ENCODE results near the gene DNAH3.

Gene DNAH3

DNA sequence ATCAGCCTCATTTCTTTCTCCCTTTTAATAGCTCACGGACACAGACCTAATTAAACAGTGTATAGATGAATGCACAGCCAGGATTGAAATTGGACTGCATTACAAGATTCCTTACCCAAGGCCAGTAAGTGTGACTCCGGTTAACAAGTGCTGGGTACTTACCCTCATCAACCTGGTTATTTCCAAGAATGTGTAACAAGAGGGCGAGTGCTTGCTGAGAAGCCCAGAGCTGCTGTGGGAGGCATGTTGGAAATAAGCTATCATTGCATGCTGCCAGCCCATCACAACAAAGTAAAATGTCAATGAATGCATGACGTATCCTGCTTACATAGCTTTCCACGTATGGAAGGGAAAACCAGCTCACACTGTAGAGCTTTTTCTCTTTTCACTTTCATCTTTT is 230.6 kb downstream of the DNAH3 start:
- H3K36me3 ChIP-seq (ENCODE audit: control insufficient read depth in 1 of 2, insufficient read depth in 2 of 2, low read length in 2 of 2) = peaks cover 0 to 5% of the 10 kb centered on the region in 2 donors
- no peak overlapping the region for H3K9ac ChIP-seq (ENCODE audit: low read depth in 1 of 2, low read length in 2 of 2)
- H3K27me3 ChIP-seq (ENCODE audit: control insufficient read depth in 1 of 2, insufficient read depth in 2 of 2, low read length in 2 of 2) = no peaks in the 10 kb centered on the region
- H3K27ac ChIP-seq (ENCODE audit: low read depth, low read length) = no peak overlapping the region
- H3K4me1 ChIP-seq (ENCODE audit: control insufficient read depth in 1 of 2, insufficient read depth in 2 of 2, low read length in 2 of 2) = no peaks in the 10 kb centered on the region
- no peak overlapping the region for H3K4me3 ChIP-seq (ENCODE audit: low read depth in 1 of 2, low read length in 2 of 2)
- H3K9me3 ChIP-seq (ENCODE audit: control insufficient read depth in 1 of 2, low read length in 2 of 2) = no peaks in the 10 kb centered on the region

DNA sequence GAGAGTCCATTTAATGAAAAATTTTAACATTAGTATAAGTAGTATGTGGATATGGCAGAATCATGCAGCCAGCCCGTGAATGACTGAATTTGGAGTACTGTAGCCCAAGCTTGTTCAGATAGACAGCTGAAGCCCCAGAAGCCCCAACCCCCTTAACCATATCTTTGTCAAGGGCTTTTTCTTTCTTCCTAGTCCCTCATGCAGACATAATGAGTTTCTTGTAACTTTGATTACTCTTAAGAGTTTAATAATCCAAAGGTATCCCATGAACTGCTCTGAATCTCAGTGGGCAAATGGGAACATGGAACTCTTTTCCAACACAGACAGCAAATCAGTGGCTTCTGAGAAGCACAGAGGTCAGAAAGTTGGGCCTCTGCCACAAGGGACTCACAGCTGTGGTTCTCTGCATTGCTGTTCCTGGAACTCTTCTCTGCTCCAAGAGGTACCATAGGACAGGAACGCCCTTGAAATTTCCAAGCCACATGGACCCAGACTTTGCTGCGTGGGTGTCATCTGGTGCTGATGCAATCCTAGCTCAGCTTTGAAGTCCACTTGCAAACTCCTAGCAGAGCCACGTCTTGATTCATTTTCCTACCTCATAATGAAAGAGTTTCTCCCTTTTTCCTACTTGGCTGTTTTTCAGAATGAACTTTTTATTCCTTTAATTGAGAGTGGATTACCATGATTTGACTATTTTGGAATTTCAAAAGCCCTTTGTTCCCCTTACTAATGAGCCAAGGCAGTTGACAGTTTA is 232.0 kb downstream of the DNAH3 start:
- no peak overlapping the region for H3K9ac ChIP-seq (ENCODE audit: low read depth in 1 of 2, low read length in 2 of 2)

DNA sequence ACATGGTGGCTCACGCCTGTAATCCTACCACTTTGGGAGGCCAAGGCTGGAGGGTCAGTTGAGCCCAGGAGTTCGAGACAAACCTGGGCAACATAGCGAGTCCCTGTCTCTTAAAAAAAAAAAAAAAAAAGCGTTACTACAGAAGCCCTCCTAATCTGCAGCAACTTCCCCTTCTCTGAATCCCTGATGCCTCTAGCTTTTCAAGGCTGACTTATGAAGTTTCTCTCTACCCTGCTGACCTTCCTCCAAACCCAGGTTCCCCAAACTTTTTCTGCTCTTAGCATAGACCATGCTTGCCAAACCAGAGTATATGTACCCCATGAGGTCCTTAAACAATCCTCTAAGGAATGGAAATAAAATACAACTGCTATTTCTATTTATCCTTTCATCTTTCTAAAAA is 233.7 kb downstream of the DNAH3 start:
- peaks cover 0 to 5% of the 10 kb centered on the region in 2 donors for H3K36me3 ChIP-seq (ENCODE audit: control insufficient read depth in 1 of 2, insufficient read depth in 2 of 2, low read length in 2 of 2)
- no peak overlapping the region for H3K4me3 ChIP-seq (ENCODE audit: low read depth in 1 of 2, low read length in 2 of 2)
- H3K9ac ChIP-seq (ENCODE audit: low read depth in 1 of 2, low read length in 2 of 2) = no peak overlapping the region
- H3K27ac ChIP-seq (ENCODE audit: low read depth, low read length) = no peak overlapping the region
- H3K9me3 ChIP-seq (ENCODE audit: control insufficient read depth in 1 of 2, low read length in 2 of 2) = no peaks in the 10 kb centered on the region
- H3K4me1 ChIP-seq (ENCODE audit: control insufficient read depth in 1 of 2, insufficient read depth in 2 of 2, low read length in 2 of 2) = no peaks in the 10 kb centered on the region
- H3K27me3 ChIP-seq (ENCODE audit: control insufficient read depth in 1 of 2, insufficient read depth in 2 of 2, low read length in 2 of 2) = no peaks in the 10 kb centered on the region

More for the DNA sequence above, 232.0 kb downstream of the DNAH3 start:
- H3K4me1 ChIP-seq (ENCODE audit: control insufficient read depth in 1 of 2, insufficient read depth in 2 of 2, low read length in 2 of 2) = no peaks in the 10 kb centered on the region
- no peak overlapping the region for H3K4me3 ChIP-seq (ENCODE audit: low read depth in 1 of 2, low read length in 2 of 2)
- H3K27ac ChIP-seq (ENCODE audit: low read depth, low read length) = no peak overlapping the region
- no peaks in the 10 kb centered on the region for H3K9me3 ChIP-seq (ENCODE audit: control insufficient read depth in 1 of 2, low read length in 2 of 2)
- H3K36me3 ChIP-seq (ENCODE audit: control insufficient read depth in 1 of 2, insufficient read depth in 2 of 2, low read length in 2 of 2) = peaks cover 0 to 5% of the 10 kb centered on the region in 2 donors
- no peaks in the 10 kb centered on the region for H3K27me3 ChIP-seq (ENCODE audit: control insufficient read depth in 1 of 2, insufficient read depth in 2 of 2, low read length in 2 of 2)

DNA sequence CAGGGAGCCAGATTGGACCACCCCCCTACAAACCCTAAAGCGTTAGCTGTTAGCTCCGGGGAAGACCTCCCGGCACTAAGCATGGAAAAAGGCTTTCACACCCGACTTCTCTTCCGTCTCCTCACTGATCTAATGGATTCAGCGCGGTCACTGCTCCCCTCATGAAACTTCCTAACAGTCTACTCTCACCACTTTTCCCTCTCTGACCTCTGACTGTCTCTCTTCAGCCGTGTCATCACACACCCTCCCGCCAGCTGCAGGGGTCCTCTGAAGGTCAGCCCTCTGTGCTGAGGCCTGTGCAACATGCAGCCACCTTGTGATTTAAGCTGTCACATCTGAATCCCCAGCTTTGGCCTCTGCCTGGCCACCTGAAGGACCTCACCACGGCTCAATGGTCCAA is 234.4 kb downstream of the DNAH3 start:
- Histone ChIP-seq H3K36me3 (ENCODE audit: control insufficient read depth in 1 of 2, insufficient read depth in 2 of 2, low read length in 2 of 2) (peaks cover 0 to 5% of the 10 kb centered on the region in 2 donors), H3K27ac (ENCODE audit: low read depth, low read length) (no peak overlapping the region), H3K4me3 (ENCODE audit: low read depth in 1 of 2, low read length in 2 of 2) (no peak overlapping the region), H3K27me3 (ENCODE audit: control insufficient read depth in 1 of 2, insufficient read depth in 2 of 2, low read length in 2 of 2) (no peaks in the 10 kb centered on the region), H3K9ac (ENCODE audit: low read depth in 1 of 2, low read length in 2 of 2) (no peak overlapping the region), H3K9me3 (ENCODE audit: control insufficient read depth in 1 of 2, low read length in 2 of 2) (no peaks in the 10 kb centered on the region), H3K4me1 (ENCODE audit: control insufficient read depth in 1 of 2, insufficient read depth in 2 of 2, low read length in 2 of 2) (peaks cover 1 to 2% of the 10 kb centered on the region in 2 donors)

DNA sequence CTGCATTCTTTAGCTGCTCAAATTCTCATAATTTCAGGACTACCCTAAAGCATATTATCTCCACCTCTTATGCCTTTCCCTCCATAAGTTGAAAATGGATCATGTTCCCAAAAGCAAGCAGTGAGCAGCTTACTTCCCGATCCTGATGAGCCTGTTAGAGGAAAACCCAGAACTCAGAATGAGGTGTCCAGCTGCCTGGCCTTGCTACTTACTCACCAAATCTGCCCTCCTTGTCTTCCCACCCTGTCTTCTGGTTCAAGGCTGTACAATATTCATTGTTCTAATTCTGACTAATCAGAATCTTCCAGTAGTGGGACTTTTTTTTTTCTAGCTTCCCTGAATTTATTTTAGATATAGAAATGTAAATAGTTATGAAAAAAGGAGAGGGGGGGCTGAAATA is 239.3 kb downstream of the DNAH3 start:
- Histone ChIP-seq H3K4me3 (ENCODE audit: low read depth in 1 of 2, low read length in 2 of 2) (no peak overlapping the region), H3K27me3 (ENCODE audit: control insufficient read depth in 1 of 2, insufficient read depth in 2 of 2, low read length in 2 of 2) (no peaks in the 10 kb centered on the region), H3K4me1 (ENCODE audit: control insufficient read depth in 1 of 2, insufficient read depth in 2 of 2, low read length in 2 of 2) (peaks cover 9 to 16% of the 10 kb centered on the region in 2 donors), H3K36me3 (ENCODE audit: control insufficient read depth in 1 of 2, insufficient read depth in 2 of 2, low read length in 2 of 2) (no peaks in the 10 kb centered on the region), H3K9me3 (ENCODE audit: control insufficient read depth in 1 of 2, low read length in 2 of 2) (no peaks in the 10 kb centered on the region), H3K9ac (ENCODE audit: low read depth in 1 of 2, low read length in 2 of 2) (peak overlapping the region in 1 of 2 donors; percentile 13), H3K27ac (ENCODE audit: low read depth, low read length) (no peak overlapping the region)

DNA sequence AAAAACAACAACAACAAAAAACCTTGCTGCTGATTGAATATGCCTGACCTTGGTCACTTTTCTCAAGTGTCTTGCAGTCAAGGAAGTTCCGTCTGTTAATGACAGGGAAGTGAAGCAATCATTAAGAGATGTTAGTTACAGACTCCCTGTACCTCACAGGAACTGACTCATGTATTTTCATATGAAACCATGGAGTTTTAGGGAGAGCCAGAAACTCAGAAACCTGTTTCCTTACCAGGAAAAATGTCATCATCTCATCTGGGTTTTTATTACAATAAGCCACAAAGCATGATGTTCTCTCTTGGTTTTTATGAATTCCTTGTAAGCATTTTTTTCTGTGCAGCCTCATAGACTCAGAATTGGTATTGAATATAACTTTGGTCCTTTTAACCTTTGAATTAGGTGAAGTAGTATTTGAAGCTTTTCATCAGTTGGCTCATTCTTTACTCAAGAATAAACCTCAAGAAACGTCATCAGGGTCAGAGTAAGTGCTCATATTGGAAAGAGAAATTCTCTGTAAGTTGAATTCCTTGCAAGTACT is 239.8 kb downstream of the DNAH3 start:
- no peaks in the 10 kb centered on the region for H3K36me3 ChIP-seq (ENCODE audit: control insufficient read depth in 1 of 2, insufficient read depth in 2 of 2, low read length in 2 of 2)
- H3K27ac ChIP-seq (ENCODE audit: low read depth, low read length) = no peak overlapping the region
- no peaks in the 10 kb centered on the region for H3K9me3 ChIP-seq (ENCODE audit: control insufficient read depth in 1 of 2, low read length in 2 of 2)
- peak overlapping the region; percentile 13 to 18 for H3K9ac ChIP-seq (ENCODE audit: low read depth in 1 of 2, low read length in 2 of 2)
- H3K4me1 ChIP-seq (ENCODE audit: control insufficient read depth in 1 of 2, insufficient read depth in 2 of 2, low read length in 2 of 2) = peaks cover 11 to 21% of the 10 kb centered on the region in 2 donors
- no peaks in the 10 kb centered on the region for H3K27me3 ChIP-seq (ENCODE audit: control insufficient read depth in 1 of 2, insufficient read depth in 2 of 2, low read length in 2 of 2)
- no peak overlapping the region for H3K4me3 ChIP-seq (ENCODE audit: low read depth in 1 of 2, low read length in 2 of 2)

DNA sequence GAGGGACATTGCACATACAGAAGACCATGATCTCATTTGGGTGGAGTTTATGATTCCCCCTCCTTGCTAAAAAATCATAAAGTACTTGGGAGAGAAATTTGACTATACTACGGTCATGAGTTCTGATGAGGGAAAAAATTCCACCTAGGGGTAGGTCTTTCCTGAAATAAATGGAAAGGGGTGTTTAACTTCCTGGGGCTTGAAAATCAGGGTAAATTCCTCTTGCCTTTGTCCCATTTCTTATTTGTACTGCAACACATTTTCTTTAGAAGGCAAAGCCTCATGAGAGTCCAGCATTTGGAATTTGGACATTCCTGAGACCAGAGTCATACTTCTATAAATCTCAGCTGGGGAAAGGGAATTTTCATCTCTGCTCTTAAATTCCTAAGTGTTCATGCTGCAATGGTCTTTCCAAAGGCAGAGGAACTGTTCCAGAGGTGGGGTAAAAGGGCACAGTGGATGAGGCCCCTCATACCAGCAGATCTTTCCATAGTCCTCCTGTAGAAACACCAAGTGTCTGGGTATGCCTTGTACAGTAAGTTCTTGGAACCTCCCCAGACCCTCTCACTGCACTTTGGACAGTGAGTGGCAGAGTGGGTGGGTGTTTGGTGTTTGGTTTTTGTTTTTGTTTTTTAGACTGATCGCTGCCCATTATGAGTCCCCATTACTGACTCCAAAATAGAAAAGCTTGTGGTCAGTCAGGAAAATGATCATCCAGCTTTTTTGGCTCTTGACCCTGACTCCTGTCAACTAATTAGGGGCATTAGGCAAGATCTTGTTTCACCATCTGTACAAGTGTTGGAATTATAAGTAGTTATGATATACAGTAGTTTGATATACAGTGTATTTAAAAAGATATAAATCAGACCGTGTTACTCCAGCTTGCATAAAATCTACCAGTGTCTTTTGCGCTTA is 244.0 kb downstream of the DNAH3 start:
- H3K27ac ChIP-seq (ENCODE audit: low read depth, low read length) = peak overlapping the region; percentile 58
- no peak overlapping the region for H3K4me3 ChIP-seq (ENCODE audit: low read depth in 1 of 2, low read length in 2 of 2)
- H3K36me3 ChIP-seq (ENCODE audit: control insufficient read depth in 1 of 2, insufficient read depth in 2 of 2, low read length in 2 of 2) = no peaks in the 10 kb centered on the region
- no peak overlapping the region for H3K9ac ChIP-seq (ENCODE audit: low read depth in 1 of 2, low read length in 2 of 2)
- peaks cover 45 to 61% of the 10 kb centered on the region in 2 donors for H3K4me1 ChIP-seq (ENCODE audit: control insufficient read depth in 1 of 2, insufficient read depth in 2 of 2, low read length in 2 of 2)
- H3K27me3 ChIP-seq (ENCODE audit: control insufficient read depth in 1 of 2, insufficient read depth in 2 of 2, low read length in 2 of 2) = no peaks in the 10 kb centered on the region
- no peaks in the 10 kb centered on the region for H3K9me3 ChIP-seq (ENCODE audit: control insufficient read depth in 1 of 2, low read length in 2 of 2)

DNA sequence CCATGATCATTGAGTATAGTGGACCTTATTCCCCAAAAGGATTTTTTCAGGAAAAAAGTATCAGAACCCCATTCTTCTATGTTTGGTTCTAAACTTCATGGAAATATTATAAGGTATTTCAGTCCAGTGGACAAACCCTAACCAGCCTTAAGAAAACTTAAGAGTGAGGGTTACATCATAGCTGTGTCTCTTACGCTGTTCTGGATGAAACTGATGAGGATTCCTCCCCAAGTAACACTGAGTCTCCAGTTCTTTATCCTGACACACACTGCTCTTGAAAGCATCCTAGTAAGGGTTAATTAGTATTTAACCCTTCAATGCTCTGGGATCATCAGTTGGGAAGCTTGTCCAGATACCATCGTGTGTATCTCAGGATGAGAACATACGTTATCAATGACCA is 245.1 kb downstream of the DNAH3 start:
- H3K27me3 ChIP-seq (ENCODE audit: control insufficient read depth in 1 of 2, insufficient read depth in 2 of 2, low read length in 2 of 2) = no peaks in the 10 kb centered on the region
- H3K4me1 ChIP-seq (ENCODE audit: control insufficient read depth in 1 of 2, insufficient read depth in 2 of 2, low read length in 2 of 2) = peaks cover 45 to 52% of the 10 kb centered on the region in 2 donors
- H3K27ac ChIP-seq (ENCODE audit: low read depth, low read length) = no peak overlapping the region
- no peaks in the 10 kb centered on the region for H3K9me3 ChIP-seq (ENCODE audit: control insufficient read depth in 1 of 2, low read length in 2 of 2)
- H3K9ac ChIP-seq (ENCODE audit: low read depth in 1 of 2, low read length in 2 of 2) = no peak overlapping the region
- no peak overlapping the region for H3K4me3 ChIP-seq (ENCODE audit: low read depth in 1 of 2, low read length in 2 of 2)
- H3K36me3 ChIP-seq (ENCODE audit: control insufficient read depth in 1 of 2, insufficient read depth in 2 of 2, low read length in 2 of 2) = no peaks in the 10 kb centered on the region

DNA sequence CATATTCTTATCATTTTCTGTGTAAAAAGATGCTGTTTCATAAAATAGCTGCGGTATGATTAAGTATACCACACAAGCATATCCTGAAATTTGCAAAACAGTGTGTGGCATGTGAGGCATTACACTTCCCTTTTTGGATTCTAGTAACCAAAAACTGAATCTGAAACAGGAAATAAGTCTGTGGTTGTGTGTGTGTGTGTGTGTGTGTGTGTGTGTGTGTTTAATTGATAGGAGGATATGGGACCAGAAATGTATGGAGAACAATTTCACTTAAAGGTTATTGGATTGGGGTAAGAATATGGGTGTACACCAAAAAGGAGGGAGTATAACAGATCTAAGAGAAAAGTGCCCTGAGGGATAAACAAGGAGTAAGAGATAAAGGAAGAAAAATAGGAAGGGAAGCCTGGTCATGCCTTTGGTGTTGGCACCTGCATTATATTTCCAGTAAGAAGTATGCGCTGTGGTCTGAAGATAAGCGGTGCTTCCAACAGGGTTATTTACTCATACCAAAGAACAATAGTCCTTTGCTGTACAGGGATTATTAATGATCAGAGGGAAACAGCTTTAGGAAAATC is 246.1 kb downstream of the DNAH3 start:
- H3K4me3 ChIP-seq (ENCODE audit: low read depth in 1 of 2, low read length in 2 of 2) = peak overlapping the region in 1 of 2 donors; percentile 14
- H3K9me3 ChIP-seq (ENCODE audit: control insufficient read depth in 1 of 2, low read length in 2 of 2) = no peaks in the 10 kb centered on the region
- H3K4me1 ChIP-seq (ENCODE audit: control insufficient read depth in 1 of 2, insufficient read depth in 2 of 2, low read length in 2 of 2) = peaks cover 47 to 52% of the 10 kb centered on the region in 2 donors
- no peaks in the 10 kb centered on the region for H3K27me3 ChIP-seq (ENCODE audit: control insufficient read depth in 1 of 2, insufficient read depth in 2 of 2, low read length in 2 of 2)
- H3K36me3 ChIP-seq (ENCODE audit: control insufficient read depth in 1 of 2, insufficient read depth in 2 of 2, low read length in 2 of 2) = no peaks in the 10 kb centered on the region
- H3K9ac ChIP-seq (ENCODE audit: low read depth in 1 of 2, low read length in 2 of 2) = peak overlapping the region in 1 of 2 donors; percentile 3
- H3K27ac ChIP-seq (ENCODE audit: low read depth, low read length) = no peak overlapping the region
